ENCODE results near the gene EIF5A2. TPM values are rescaled to one million over a fixed set of nuclear protein-coding genes. Genes with fewer than 3 reads are reported as not detected.

EIF5A2 gene
- total RNA-seq, 1 donor from 2014 or later, result 2.7 TPM

DNA sequence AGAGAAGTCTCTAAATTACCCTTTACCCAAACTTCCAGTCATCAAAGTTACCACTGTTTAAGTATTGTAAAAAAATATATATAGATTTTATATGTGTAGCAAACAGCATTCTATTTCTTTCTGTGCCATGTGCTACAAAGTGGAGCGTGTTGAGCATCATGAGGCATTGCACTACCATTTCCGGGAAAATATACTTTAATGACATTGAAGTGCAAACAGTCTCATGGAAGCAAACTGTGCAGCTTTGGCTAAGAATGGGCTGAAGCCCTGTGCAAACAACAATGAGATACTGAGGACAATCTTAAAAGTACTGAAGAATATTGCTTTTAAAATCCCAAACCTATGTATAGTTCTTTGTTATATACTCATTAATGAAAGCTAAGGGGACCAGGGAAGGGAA, 31.9 kb downstream of the EIF5A2 start:
- no peak overlapping the region for H3K27ac Mint-ChIP-seq

GRCh38 chr3:170869645-170870593, 38.5 kb downstream of the EIF5A2 start, which contains the start of gene RPL22L1:
RPL22L1 (minus strand) TSS chr3:170870195; CDS start chr3:170870167, 28 bp downstream.
- H3K4me1 Mint-ChIP-seq (ENCODE audit: low read depth), result peaks cover 14% of the 10 kb centered on the region
- H3K27me3 Mint-ChIP-seq, result no peaks in the 10 kb centered on the region
- peak; percentile 25 for TF ChIP-seq CTCF (IDR thresholded peaks at IDR 0.05; ENCODE audit: unreplicated experiment)
- peaks cover 6% of the 10 kb centered on the region for H3K9me3 Mint-ChIP-seq (ENCODE audit: low read depth)
- H3K36me3 Mint-ChIP-seq (ENCODE audit: insufficient read depth), result peaks cover 17% of the 10 kb centered on the region
- H3K27ac Mint-ChIP-seq, result peak within 1 kb of the TSS; percentile 99
- DNase-seq (ENCODE audit: low spot score, unreplicated experiment), result peak; percentile 84
- H3K4me3 Mint-ChIP-seq (ENCODE audit: low read depth), result peak within 1 kb of the TSS; percentile 91

More for the DNA sequence above, 31.9 kb downstream of the EIF5A2 start:
- peaks cover 6% of the 10 kb centered on the region for H3K9me3 Mint-ChIP-seq (ENCODE audit: low read depth)
- no peaks in the 10 kb centered on the region for H3K4me1 Mint-ChIP-seq (ENCODE audit: low read depth)
- H3K27me3 Mint-ChIP-seq, result no peaks in the 10 kb centered on the region
- H3K4me3 Mint-ChIP-seq (ENCODE audit: low read depth), result no peak overlapping the region
- H3K36me3 Mint-ChIP-seq (ENCODE audit: insufficient read depth), result no peaks in the 10 kb centered on the region
- TF ChIP-seq CTCF (IDR thresholded peaks at IDR 0.05; ENCODE audit: unreplicated experiment), result no peak
- no peak for DNase-seq (ENCODE audit: low spot score, unreplicated experiment)

- H3K4me3 Mint-ChIP-seq (ENCODE audit: low read depth), result peak overlapping the region; percentile 91
- peaks cover 17% of the 10 kb centered on the region for H3K36me3 Mint-ChIP-seq (ENCODE audit: insufficient read depth)
- no peaks in the 10 kb centered on the region for H3K27me3 Mint-ChIP-seq
- H3K27ac Mint-ChIP-seq, result peak overlapping the region; percentile 99
- DNase-seq (ENCODE audit: low spot score, unreplicated experiment), result no peak
- peaks cover 4% of the 10 kb centered on the region for H3K9me3 Mint-ChIP-seq (ENCODE audit: low read depth)
- TF ChIP-seq CTCF (IDR thresholded peaks at IDR 0.05; ENCODE audit: unreplicated experiment), result no peak
- H3K4me1 Mint-ChIP-seq (ENCODE audit: low read depth), result peaks cover 14% of the 10 kb centered on the region
These were observed 39.2 kb downstream of the EIF5A2 start for GRCh38 chr3:170869239-170869590.

DNA sequence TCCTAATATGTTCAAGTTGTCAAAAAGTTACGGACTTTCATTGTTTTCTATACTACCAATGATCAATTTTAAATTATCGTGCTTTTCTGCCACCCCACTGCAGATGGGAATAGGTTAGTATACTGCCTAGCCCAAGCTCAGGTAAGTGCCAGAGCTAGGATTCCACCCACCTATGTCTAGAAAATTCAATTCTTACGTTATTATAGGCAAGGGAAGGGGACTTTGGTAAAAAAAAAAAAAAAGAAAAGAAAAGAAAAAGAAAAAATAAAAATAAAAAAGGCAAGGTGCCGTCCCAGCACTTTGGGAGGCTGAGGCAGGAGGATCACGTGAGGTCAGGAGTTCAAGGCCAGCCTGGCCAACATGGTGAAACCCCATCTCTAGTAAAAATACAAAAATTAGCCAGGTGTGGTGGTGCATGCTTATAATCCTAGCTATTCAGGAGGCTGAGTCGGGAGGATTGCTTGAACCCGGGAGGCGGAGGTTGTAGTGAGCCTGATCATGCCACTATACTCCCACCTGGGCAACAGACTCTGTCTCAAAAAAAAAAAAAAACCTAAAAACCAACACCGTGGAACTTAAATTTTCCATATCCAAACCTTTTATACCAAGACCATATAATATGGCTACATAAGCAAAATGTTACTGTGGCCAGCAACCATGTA, 39.7 kb downstream of the EIF5A2 start:
- Mint-ChIP-seq H3K9me3 (ENCODE audit: low read depth) (no peaks in the 10 kb centered on the region), H3K4me3 (ENCODE audit: low read depth) (peak overlapping the region; percentile 91), H3K36me3 (ENCODE audit: insufficient read depth) (peaks cover 17% of the 10 kb centered on the region), H3K27ac (peak overlapping the region; percentile 99), H3K4me1 (ENCODE audit: low read depth) (peaks cover 14% of the 10 kb centered on the region), H3K27me3 (no peaks in the 10 kb centered on the region)
- no peak for TF ChIP-seq CTCF (IDR thresholded peaks at IDR 0.05; ENCODE audit: unreplicated experiment)
- no peak for DNase-seq (ENCODE audit: low spot score, unreplicated experiment)

- H3K27ac Mint-ChIP-seq, result peak overlapping the region; percentile 51
- H3K36me3 Mint-ChIP-seq (ENCODE audit: insufficient read depth), result peaks cover 17% of the 10 kb centered on the region
- H3K9me3 Mint-ChIP-seq (ENCODE audit: low read depth), result no peaks in the 10 kb centered on the region
- no peak for DNase-seq (ENCODE audit: low spot score, unreplicated experiment)
- TF ChIP-seq CTCF (IDR thresholded peaks at IDR 0.05; ENCODE audit: unreplicated experiment), result no peak
- no peak overlapping the region for H3K4me3 Mint-ChIP-seq (ENCODE audit: low read depth)
- peaks cover 14% of the 10 kb centered on the region for H3K4me1 Mint-ChIP-seq (ENCODE audit: low read depth)
- no peaks in the 10 kb centered on the region for H3K27me3 Mint-ChIP-seq
These were observed 41.1 kb downstream of the EIF5A2 start for GRCh38 chr3:170867143-170867937.

All from progenitor cell of endocrine pancreas (in vitro differentiated cells).